MG63 (cell line): Measurements from ENCODE around the gene DNAJC9. TPM values are rescaled to one million over a fixed set of nuclear protein-coding genes. Genes with fewer than 3 reads are reported as not detected.
"Not testable (repeated sequence)": the region's sequence is repeated elsewhere in the genome, so short reads cannot be mapped to it uniquely, and the experiment has no call there.

ENCODE experiments used
- DNase-seq: peaks from one replicate; pipeline ENCODE4 v3.0.0-alpha.2; 2020
- H3K27me3 ChIP-seq: fragments of 250-450 bp; sonication (Bioruptor Pico); 2 replicates; pipeline ENCODE4 v1.5.1; 2020; ENCODE audit warnings: mild to moderate bottlenecking, moderate library complexity
- H3K36me3 ChIP-seq: fragments of 250-450 bp; sonication (Bioruptor Pico); 2 replicates; pipeline ENCODE4 v1.5.1; 2020; ENCODE audit warnings: mild to moderate bottlenecking, moderate library complexity
- H3K4me3 ChIP-seq: fragments of 250-450 bp; sonication (Bioruptor Pico); 2 replicates; pipeline ENCODE4 v1.5.1; 2020; ENCODE audit warnings: mild to moderate bottlenecking, moderate library complexity
- H3K9me3 ChIP-seq: fragments of 250-450 bp; sonication (Bioruptor Pico); 2 replicates; pipeline ENCODE4 v1.5.1; 2020; ENCODE audit warnings: mild to moderate bottlenecking, moderate library complexity
- total RNA-seq: library from RNA; depleted of rRNA; stranded (reverse); fragments of >200 nt; shearing (Covaris generic); gene quantifications from 2 replicates; pipeline ENCODE4 v1.2.3, GENCODE V29; 2014; ENCODE audit warnings: low replicate concordance; rRNA removed

The DNAJC9 gene
- 31.1 and 39.5 TPM in 2 replicates for total RNA-seq

GRCh38 chr10:73246646-73247508, at the start of gene DNAJC9:
Gene DNAJC9, minus strand, starts transcription at chr10:73247255. Its CDS starts 66 bp downstream, at chr10:73247189.
- no peaks in the 10 kb centered on the region for H3K9me3 ChIP-seq
- peaks cover 79% of the 10 kb centered on the region for H3K36me3 ChIP-seq
- H3K27me3 ChIP-seq = no peaks in the 10 kb centered on the region
- H3K4me3 ChIP-seq = peak within 1 kb of the TSS; percentile 88
- peak; percentile 94 for DNase-seq

- peaks cover 3% of the 10 kb centered on the region; the same call in 1 of the 2 replicates for H3K9me3 ChIP-seq
- DNase-seq = no peak
- H3K27me3 ChIP-seq = no peaks in the 10 kb centered on the region
- no peak overlapping the region for H3K4me3 ChIP-seq
- H3K36me3 ChIP-seq = peaks cover 2% of the 10 kb centered on the region
These were observed 46.4 kb upstream of the DNAJC9 start for GRCh38 chr10:73293461-73293860.

- H3K9me3 ChIP-seq = peaks cover 3% of the 10 kb centered on the region; the same call in 1 of the 2 replicates
- H3K27me3 ChIP-seq = no peaks in the 10 kb centered on the region
- H3K4me3 ChIP-seq = no peak overlapping the region
- peaks cover 2% of the 10 kb centered on the region for H3K36me3 ChIP-seq
- DNase-seq = no peak
These were observed 42.9 kb upstream of the DNAJC9 start for GRCh38 chr10:73289958-73290357.

GRCh38 chr10:73287441-73287840, 40.4 kb upstream of the DNAJC9 start:
- no peak overlapping the region for H3K4me3 ChIP-seq
- DNase-seq = no peak
- H3K27me3 ChIP-seq = no peaks in the 10 kb centered on the region
- H3K36me3 ChIP-seq = no peaks in the 10 kb centered on the region; the same call in none of the 2 replicates
- H3K9me3 ChIP-seq = peaks cover 3% of the 10 kb centered on the region; the same call in 1 of the 2 replicates

GRCh38 chr10:73281097-73281496, 34.0 kb upstream of the DNAJC9 start:
- Histone ChIP-seq H3K36me3 (no peaks in the 10 kb centered on the region), H3K9me3 (no peaks in the 10 kb centered on the region), H3K27me3 (no peaks in the 10 kb centered on the region), H3K4me3 (no peak overlapping the region)
- DNase-seq = no peak

GRCh38 chr10:73264423-73264822, 17.4 kb upstream of the DNAJC9 start:
- H3K4me3 ChIP-seq = no peak overlapping the region
- DNase-seq = no peak
- peaks cover 3% of the 10 kb centered on the region; the same call in 1 of the 2 replicates for H3K9me3 ChIP-seq
- H3K27me3 ChIP-seq = no peaks in the 10 kb centered on the region
- H3K36me3 ChIP-seq = 0 out of 2 replicates have a peak, but pooled peaks cover 3% of the 10 kb centered on the region

GRCh38 chr10:73263693-73264347, 16.8 kb upstream of the DNAJC9 start:
- H3K27me3 ChIP-seq = no peaks in the 10 kb centered on the region
- no peak for DNase-seq

GRCh38 chr10:73262880-73263555, 16.0 kb upstream of the DNAJC9 start:
- Histone ChIP-seq H3K4me3 (no peak overlapping the region), H3K27me3 (no peaks in the 10 kb centered on the region), H3K36me3 (0 out of 2 replicates have a peak, but pooled peaks cover 3% of the 10 kb centered on the region), H3K9me3 (peaks cover 3% of the 10 kb centered on the region; the same call in 1 of the 2 replicates)
- no peak for DNase-seq

More at GRCh38 chr10:73263693-73264347, 16.8 kb upstream of the DNAJC9 start:
- Histone ChIP-seq H3K4me3 (no peak overlapping the region), H3K36me3 (0 out of 2 replicates have a peak, but pooled peaks cover 3% of the 10 kb centered on the region), H3K9me3 (peaks cover 3% of the 10 kb centered on the region; the same call in 1 of the 2 replicates)

GRCh38 chr10:73262105-73262730, 15.2 kb upstream of the DNAJC9 start:
- H3K27me3 ChIP-seq = no peaks in the 10 kb centered on the region
- DNase-seq = peak; percentile 69
- H3K9me3 ChIP-seq = peaks cover 3% of the 10 kb centered on the region; the same call in 1 of the 2 replicates
- 0 out of 2 replicates have a peak, but pooled peaks cover 3% of the 10 kb centered on the region for H3K36me3 ChIP-seq
- H3K4me3 ChIP-seq = no peak overlapping the region

GRCh38 chr10:73261362-73261995, 14.4 kb upstream of the DNAJC9 start:
- Histone ChIP-seq H3K36me3 (0 out of 2 replicates have a peak, but pooled peaks cover 3% of the 10 kb centered on the region), H3K4me3 (no peak overlapping the region), H3K27me3 (no peaks in the 10 kb centered on the region), H3K9me3 (peaks cover 3% of the 10 kb centered on the region; the same call in 1 of the 2 replicates)
- no peak for DNase-seq

- not testable (repeated sequence) for H3K27me3 ChIP-seq, H3K9me3 ChIP-seq, H3K36me3 ChIP-seq, DNase-seq, H3K4me3 ChIP-seq
These were observed 11.6 kb upstream of the DNAJC9 start for GRCh38 chr10:73258612-73259011.

GRCh38 chr10:73253225-73253555, 6.1 kb upstream of the DNAJC9 start:
- peaks cover 41% of the 10 kb centered on the region for H3K36me3 ChIP-seq
- no peak for DNase-seq
- peak overlapping the region; percentile 87 for H3K4me3 ChIP-seq
- H3K9me3 ChIP-seq = no peaks in the 10 kb centered on the region
- no peaks in the 10 kb centered on the region for H3K27me3 ChIP-seq

- DNase-seq = peak; percentile 96
- peak within 1 kb of the TSS; percentile 87 for H3K4me3 ChIP-seq
- H3K27me3 ChIP-seq = no peaks in the 10 kb centered on the region
- peaks cover 42% of the 10 kb centered on the region for H3K36me3 ChIP-seq
- H3K9me3 ChIP-seq = no peaks in the 10 kb centered on the region
These were observed 5.6 kb upstream of the DNAJC9 start, which contains the start of gene MRPS16 for GRCh38 chr10:73252445-73253224. Gene MRPS16, minus strand, starts transcription at chr10:73252644. Its CDS starts 162 bp downstream, at chr10:73252482.

- no peaks in the 10 kb centered on the region for H3K27me3 ChIP-seq
- H3K9me3 ChIP-seq = no peaks in the 10 kb centered on the region
- H3K36me3 ChIP-seq = peaks cover 45% of the 10 kb centered on the region
- DNase-seq = peak; percentile 2
- H3K4me3 ChIP-seq = peak overlapping the region; percentile 87
These were observed 4.8 kb upstream of the DNAJC9 start for GRCh38 chr10:73251683-73252444.
